ENCODE data around the gene TARS1.

The TARS1 gene

DNA sequence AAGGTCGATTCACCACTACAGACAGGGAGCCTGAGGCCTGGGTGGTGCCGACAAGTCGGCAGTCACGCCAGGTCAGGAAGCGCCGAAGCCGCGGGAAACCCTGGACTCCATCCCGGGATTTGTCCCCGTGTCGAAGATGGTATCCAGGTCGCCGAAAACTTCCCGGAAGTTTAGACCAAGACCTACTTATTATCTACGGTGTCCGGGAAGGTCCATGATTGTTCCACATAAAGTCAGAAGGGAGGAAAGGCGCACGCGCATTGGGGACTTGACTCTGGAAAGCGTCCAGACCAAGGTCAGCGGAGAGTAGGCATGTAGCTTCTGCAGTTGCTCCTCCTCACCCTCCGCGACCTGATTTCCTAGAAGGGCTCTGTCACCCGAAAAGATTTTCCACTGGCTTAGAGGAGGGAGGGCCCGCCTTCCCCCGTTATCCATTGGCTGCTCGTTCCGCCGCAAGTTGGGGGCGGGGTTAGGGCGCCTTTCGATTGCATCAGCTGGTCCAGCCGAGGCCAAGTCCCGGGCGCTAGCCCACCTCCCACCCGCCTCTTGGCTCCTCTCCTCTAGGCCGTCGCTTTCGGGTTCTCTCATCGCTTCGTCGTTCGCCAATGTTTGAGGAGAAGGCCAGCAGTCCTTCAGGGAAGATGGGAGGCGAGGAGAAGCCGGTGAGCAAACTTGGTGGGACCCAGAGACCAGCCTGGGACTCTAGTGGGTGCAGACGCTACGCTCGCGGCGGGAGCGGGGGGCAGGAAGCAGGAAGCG, at the start of gene TARS1:
TARS1 (plus strand) TSS at position 484 of the 759 bp plus-strand sequence; CDS start at position 606, 122 bp downstream.
- peak; percentile 100 for DNase-seq

DNA sequence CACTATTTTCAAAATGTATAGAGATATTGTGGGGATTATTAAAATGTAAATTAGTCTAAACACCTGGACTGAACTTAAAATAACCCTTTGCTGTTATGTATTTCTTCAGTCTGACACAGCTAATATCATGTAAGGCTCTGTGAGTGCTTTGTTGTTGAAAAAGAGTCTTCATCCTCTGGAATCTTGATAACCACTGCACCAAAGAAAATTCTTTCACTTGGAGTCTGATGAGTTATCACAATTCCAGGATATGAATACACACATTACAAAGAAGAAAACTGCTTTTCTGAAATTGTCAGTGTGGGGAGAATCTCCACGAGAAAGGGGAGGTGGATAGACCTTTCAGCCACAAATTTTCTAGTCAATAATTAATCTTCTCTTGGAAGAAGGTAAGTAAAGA, 42.3 kb upstream of the TARS1 start:
- no peak for DNase-seq

DNA sequence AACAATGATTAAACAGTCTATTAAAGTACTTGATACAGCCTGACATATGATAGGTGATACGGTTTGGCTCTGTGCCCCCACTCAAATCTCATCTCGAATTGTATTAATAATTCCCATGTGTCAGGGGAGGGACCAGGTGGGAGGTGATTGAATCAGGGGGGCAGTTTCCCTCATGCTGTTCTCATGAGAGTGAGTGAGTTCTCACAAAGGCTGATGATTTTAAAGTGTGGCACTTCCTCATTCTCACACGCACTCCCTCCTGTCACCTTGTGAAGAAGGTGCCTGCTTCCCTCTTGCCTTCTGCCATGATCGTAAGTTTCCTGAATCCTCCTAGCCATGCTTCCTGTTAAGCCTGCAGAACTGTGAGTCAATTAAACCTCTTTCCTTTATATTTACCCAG, 40.1 kb upstream of the TARS1 start:
- DNase-seq: no peak

DNA sequence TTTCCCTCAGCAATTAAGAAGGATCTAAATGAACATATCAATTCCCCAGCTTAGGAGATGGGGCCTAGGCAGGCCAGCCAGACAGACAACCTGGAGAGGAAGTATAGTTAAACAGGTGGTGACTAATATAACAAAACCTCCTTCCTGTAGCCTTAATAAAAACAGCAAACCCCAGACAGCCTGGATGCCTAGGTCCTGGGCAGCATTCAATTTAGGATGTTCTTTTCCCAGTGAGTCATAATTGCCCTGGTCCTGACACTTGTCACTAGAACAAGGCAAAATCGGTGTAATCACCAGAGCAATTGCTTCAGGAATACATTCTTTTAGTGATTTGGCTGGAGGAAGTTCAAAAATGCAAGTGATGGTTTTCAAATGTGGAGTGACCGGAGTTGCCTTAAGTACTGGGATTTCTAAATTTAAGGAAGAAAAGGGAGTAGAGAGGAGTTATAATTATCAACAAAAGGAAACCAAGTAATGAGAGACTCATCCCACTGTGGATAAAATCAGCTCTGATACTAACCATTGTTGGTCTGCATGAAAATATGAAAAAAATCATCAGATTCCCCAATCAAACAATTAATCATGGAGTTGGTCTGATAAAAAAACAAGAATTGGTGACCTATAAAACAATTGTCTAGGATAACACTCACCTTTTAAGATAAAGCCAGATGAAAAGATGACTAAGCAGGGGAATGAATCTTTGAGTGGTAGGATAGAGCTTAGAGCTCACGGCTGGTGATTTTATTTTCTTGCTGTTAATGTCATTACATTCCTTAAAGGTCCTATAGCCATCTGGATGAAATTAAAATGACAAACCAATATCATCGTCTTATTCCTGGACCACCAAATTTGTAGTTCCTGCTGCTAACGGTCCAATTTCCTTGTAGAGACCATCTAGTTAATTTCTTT, 39.0 kb upstream of the TARS1 start:
- DNase-seq: no peak

DNA sequence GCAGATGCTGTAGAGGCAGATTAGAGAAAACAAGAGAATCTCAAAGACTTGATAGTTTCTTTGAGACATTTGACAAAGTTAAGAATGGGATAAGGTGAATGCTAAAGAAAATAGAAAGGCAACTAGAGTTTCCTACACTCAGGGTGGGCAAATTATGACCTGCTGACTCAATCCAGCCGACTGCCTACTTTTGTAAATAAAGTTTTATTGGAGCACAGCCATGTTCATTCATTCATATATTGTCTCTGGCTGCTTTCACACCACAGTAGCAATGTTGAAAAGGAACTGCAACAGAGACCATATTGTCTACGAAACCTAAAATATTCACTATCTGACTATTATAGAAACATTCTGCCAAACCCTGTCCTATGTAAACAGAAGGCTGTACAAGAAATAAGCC, 37.6 kb upstream of the TARS1 start:
- DNase-seq: no peak

DNA sequence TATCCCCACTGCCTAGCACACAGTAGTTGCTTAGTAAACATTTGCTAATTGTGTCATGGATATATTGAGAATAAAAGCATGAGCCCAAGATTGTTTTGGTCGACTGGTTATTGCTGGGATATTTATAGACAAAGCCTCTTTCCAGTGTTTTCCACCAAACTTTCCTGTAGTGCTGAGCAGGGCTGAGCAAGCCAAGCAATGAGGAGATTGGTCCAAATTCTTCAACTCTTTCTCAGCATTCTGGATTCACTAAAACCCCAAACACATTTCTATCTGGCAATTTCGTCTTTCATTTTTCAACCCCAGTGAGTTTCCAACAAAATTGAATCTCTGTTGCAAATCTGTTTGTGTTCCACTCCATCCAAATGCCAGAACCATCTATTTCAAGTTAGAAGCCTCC, 31.9 kb upstream of the TARS1 start:
- no peak for DNase-seq

DNA sequence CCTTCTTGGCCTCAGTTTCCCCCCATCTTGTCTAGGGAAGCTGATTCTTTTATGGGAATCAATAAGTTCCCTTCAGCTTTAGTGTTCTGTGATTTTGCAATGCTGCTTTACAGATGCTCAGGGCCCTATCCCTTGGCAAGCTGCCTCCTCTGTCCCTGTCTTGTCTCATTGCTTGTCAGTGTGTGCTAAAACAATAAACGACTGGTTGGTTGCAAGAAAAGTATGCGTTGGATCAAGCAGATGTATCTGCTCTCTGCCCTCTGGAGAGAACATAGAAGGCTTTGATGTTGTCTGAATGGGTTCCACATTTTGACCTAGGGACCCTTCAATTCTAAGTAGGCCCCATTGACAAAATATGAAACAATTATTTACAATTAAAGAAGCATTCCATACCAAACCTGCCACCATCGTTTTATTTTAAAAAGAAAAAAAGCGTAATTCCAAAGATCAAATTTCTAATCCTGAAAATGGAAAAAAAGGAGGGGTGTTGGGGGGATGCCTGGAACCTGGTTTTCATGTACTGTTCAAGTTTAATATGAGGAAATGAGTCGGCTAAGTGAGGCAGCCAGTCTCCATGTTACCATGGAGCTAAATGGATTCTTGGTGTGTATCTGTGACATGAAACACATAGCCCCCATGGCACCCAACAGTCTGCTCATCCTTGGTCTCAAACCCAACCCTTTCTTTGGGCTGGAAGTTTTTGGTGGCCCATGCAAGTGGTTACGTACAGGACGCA, 31.2 kb upstream of the TARS1 start:
- DNase-seq: no peak

DNA sequence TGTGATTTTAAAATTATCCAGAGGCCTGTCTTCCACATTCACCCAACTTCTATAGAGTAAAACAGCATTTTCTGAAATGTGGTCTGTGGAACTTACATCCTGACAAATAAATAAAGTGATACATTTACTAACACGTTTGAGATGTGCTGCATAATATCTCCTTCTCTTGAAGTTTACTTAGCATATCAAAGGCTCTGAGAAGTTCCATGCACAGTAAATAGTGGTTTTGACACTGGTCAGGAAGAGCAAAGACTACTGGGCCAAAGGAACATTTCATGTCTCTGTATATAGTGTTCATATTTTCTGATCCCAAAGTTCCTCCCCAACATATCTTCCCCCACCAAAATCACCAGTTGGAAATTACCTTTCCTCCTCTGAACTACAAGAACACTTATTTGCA, 30.5 kb upstream of the TARS1 start:
- no peak for DNase-seq

DNA sequence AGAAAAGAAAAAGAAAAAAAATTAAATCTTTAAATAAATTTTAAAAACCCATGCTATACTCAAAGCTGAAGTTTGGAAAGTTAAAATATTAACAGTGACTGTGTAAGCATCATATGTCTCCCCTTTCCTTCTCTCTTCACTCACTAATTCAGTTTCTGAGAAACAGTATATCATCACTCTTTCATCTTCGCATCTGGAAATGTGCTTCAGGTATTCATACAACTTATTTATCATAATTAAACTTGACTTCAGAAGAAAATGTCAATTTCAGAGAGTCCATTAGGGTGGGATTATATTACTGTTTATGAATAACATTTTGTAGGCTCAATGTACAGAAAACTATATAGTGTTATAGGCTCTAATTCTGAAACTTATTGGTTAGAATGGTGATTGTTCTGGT, 29.3 kb upstream of the TARS1 start:
- DNase-seq: no peak

DNA sequence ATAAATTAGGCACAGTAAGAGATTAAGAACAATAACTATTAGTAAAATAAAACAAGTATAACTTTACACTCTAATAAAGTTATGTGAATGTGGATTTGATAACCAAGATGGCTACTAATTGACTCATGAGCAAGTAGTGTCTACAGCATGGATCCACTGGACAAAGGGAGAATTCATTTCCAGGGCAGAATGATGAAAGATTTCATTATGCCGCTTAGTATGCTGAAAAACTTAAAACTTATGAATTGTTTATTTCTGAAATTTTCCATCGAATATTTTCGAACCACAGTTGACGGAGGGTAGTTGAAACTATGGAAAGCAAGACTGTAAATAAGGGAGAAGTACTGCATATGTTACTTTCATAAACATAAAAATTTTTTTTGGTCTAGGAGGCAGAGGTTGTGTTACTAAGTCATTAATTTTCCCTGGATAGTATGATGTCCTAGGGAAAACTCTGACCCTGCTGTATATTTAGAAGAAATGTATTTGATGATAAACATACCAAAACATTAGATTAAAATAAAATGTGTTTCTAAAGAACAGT, 24.9 kb upstream of the TARS1 start:
- no peak for DNase-seq

DNA sequence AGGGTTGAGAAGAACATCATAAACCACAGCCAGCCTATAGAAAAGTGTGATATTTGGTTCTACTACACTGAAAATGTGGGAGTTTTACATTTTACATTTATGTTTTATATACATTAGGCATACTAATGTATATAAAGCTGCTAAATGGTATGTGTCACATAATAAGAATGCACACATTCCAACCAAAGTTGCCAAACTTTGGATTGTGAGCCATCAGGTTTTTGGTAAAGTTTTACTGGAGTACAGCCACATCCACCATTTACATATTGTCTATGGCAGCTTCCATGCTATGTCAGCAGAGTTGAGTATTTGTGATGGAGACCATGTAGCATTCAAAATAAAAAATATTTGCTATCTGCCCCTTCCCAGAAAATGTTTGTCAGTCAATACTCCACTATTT, 23.1 kb upstream of the TARS1 start:
- DNase-seq: no peak

DNA sequence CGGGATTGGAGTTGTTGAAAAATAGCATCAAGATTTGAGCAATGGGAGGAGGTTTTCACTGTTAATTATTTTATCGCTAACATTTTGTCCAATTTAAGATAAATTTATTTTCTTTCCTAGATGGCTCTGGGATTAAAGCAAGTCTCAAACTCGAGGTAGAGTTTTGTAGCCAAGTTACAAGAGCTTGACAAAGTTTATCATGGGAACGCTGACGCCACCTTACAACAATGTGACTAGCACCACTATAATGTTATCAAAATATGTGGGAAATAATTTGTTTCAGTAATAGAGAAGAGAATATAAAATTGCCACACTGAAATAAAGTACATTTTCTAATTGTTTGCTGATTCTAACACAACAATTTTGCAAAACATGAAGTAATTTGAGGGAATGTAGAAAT, 19.8 kb upstream of the TARS1 start:
- no peak for DNase-seq

DNA sequence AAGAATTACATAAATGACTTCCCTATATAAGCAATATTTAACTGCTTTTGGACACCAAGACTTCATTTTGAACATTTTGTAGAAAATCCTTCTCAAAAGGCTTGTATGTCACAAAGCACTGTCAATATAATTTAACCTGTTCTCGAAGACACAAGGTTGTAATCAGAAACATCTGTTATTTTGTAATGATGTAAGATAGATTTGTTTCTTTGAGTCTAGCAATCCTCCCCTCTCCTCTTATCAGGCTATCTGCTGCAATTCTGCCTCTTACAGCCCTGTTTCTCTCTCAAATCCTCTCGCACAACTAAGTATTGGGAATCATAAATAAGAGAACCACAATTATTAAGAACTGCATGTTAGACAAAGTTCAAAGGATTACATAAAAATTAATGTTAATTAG, 18.6 kb upstream of the TARS1 start:
- DNase-seq: no peak

DNA sequence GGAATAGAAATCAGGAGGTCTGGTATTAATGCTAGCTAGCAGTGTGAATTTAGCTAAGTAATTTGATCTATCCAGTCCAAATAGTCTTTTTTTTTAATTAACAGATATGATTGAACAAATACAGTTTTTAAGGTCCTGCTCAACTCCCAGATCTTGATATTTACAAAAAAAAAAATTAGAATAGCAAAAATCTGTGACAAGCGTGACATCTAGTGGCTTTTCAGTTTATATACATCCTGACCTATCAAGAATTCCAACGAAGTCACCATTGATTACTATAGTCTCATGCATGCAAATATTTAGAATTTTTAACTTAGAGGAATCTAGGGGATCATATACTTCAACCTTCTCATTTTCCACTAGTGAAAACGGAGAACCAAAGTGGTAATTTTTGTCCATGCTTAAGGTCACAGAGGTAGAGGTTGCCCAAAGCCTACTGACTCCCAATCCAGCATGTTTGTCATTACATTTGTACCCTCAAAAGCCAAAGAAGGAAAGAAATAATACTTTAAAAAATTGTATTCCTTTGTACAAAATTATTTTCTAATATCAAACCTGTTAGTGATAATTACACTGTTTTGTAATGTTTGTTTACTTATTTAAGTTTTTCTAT, 17.6 kb upstream of the TARS1 start:
- DNase-seq: no peak

DNA sequence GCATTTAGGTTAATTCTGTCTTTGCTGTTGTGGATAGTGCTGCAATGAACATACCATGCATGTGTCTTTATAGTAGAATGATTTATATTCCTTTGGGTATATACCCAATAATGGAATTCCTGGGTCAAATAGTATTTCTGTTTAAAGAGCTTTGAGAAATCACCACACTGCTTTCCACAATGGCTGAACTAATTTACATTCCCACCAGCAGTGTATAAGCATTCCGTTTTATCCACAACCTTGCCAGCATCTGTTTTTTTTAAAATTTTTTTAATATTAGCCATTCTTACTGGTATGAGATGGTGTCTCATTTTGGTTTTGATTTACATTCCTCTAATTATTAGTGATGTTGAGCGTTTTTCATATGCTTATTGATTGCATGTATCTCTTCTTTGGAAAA, 15.5 kb upstream of the TARS1 start:
- DNase-seq: no peak

DNA sequence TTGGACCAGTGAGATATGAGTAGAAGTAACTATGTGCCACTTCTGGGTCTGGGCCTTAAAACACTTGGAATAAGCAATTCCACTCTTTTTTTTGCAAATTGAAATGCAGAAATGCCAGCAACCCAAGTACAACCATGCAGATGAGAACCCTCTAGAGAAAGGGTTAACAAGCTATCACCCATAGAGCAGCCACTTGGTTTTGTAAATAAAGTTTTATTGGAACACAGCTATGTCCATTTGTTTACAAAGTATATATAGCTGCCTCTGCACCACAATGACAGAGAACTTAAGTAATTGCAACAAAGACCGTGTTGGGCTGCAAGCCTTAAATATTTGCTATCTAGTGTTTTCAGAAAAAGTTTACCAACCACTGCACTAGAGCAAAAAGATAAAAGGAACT, 9.8 kb upstream of the TARS1 start:
- no peak for DNase-seq

DNA sequence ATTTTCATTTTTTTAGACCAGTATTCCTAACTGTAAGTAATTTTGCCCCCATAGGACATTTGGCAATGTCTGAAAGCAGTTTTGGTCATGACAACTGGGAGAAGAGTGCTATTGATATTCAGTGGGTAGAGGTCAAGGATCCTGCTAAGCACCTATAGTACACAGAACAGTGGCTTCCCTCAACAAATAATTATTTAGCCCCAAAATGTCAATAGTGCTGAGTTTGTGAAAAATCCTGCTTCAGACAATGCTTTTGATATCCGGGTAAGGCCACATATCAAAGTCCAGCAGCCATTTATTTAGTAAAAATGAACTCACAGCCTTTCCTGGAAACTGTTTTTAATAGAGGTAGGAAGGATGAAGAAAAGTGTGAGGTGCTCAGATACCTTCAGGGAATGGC, 8.1 kb upstream of the TARS1 start:
- no peak for DNase-seq

DNA sequence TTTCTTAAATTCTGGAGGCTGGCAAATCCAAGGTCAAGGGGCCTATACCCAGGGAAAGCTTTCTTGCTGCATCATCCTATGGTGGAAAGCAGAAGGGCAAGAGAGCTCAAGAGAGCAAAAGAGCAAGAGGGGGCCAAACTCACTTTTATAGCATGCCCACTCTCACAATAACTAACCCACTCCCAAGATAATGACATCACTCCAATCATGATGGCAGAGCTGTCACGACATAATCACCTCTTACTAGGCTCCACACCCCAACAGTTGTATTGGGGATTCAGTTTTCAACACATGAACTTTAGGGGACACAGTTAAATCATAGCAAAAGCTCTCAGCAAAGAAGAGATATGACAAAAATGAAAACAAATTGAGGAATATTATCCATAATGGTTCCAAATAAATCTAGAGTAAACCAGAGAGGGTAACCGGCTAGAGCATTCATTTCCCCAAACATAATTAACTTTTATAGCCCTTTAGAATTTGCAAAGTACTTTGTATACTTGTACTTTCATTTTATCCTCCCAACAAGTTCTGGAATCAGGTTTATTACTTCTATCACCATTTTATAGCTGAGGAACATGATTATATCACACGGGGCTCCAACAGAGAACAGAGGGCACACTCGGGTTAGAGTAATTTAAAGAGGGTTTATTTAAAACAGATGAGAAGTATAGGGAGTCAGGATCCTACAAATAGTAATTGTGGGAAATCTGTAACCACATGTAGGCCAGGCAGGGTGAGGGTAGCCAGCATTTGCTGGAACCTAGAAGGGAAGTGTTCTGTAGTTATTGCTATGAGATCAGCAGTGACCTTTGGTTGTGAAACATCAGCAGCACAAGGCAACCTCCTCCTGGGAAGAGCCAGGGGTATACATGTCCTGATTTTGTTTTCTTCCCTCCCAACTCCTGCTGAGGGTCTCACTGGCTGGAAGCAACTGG, 7.2 kb upstream of the TARS1 start:
- DNase-seq: no peak

DNA sequence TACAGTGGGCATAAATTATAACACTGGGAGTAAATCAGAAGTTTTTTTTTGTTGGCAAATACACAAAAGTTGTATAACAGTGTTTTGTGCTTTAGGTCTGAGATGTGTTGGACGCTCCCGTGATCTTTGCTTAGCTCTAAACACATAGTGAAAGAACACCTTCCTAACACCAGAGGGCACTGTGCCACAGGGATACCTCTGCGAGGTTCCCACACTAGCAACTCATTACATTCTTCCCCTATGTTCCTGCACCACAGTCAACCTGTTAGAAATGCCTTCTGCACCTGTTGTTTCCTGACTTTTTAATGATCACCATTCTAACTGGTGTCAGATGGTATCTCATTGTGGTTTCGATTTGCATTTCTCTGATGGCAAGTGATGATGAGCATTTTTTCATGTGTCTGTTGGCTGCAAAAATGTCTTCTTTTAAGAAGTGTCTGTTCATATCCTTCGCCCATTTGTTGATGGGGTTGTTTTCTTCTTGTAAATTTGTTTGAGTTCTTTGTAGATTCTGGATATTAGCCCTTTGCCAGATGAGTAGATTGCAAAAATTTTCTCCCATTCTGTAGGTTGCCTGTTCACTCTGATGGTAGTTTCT, 4.8 kb upstream of the TARS1 start:
- DNase-seq: peak; percentile 70

DNA sequence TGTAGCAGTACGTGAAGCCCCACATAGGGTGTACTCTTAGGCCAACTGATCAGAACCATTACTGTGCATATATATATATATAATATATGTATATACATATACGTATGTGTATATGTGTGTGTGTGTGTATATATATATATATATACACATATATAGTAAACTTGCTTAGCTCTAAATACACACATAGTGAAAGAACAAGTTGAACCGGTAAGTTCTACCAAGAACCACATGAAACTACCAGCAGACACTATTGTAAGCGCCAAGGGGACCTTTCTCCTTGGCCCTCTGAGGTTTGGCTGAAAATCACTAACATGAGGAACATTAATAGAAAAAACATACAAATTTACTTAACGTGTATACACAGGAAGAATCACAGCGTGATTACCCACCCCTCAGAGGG, 1.8 kb upstream of the TARS1 start:
- no peak for DNase-seq

DNA sequence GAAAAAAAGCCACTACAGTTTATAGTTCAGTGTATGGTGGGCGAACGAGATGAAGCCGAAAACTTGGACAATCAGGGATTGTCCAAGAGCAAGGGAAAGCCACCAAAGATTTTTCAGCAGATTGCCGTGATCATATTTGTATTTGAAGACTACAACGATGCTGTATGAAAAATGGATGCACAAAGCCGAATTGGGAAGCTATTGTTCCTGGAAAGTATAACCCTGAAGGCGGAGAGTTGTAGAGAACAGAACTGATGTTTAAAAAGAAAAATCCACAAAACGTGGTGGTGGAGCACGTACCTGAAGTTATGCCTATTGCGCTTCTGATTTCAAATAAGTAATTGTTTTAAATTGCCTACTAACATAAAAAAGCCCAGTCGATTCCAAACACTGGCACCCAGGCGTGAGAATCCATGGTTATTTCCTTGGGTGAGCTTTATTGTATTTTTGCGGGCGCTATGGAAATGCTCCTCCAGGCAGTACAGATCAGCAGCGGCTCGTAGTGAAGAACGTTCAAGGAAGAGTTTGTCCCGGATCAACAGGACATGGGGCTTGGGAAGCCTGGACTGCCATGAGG, 772 bp upstream of the TARS1 start:
- no peak for DNase-seq
